Adipocyte (in vitro differentiated cells): ENCODE data around the gene GLI1.
"Not testable (repeated sequence)": the region's sequence is repeated elsewhere in the genome, so short reads cannot be mapped to it uniquely, and the experiment has no call there.

ENCODE experiments used
- DNase-seq: peaks from one replicate; pipeline ENCODE4 v3.0.0-alpha.2; 2015; ENCODE audit warnings: low read depth
- H3K27me3 ChIP-seq: replicated peaks from 2 replicates; pipeline ENCODE4 v1.7.0; 2013; ENCODE audit warnings: mild to moderate bottlenecking, low read length, moderate library complexity; ENCODE audit not compliant: control insufficient read depth, insufficient read depth
- H3K36me3 ChIP-seq: 2 replicates; pipeline ENCODE4 v1.7.0; 2013; ENCODE audit warnings: low read length, mild to moderate bottlenecking, moderate library complexity; ENCODE audit not compliant: control insufficient read depth, insufficient read depth, severe bottlenecking
- H3K4me1 ChIP-seq: 2 replicates; pipeline ENCODE4 v1.7.0; 2013; ENCODE audit warnings: mild to moderate bottlenecking, low read length, moderate library complexity; ENCODE audit not compliant: control insufficient read depth, insufficient read depth
- H3K4me3 ChIP-seq: 2 replicates; pipeline ENCODE4 v1.7.0; 2013; ENCODE audit warnings: mild to moderate bottlenecking, low read length, moderate library complexity
- H3K9ac ChIP-seq: 2 replicates; pipeline ENCODE4 v1.7.0; 2013; ENCODE audit warnings: mild to moderate bottlenecking, low read length, moderate library complexity
- H3K9me3 ChIP-seq: 2 replicates; pipeline ENCODE4 v1.7.0; 2013; ENCODE audit warnings: mild to moderate bottlenecking, low read length, moderate library complexity; ENCODE audit not compliant: control insufficient read depth

The GLI1 gene

GRCh38 chr12:57512665-57513064 is 53.1 kb downstream of the GLI1 start:
- Histone ChIP-seq H3K36me3 (peaks cover 85% of the 10 kb centered on the region), H3K27me3 (no peaks in the 10 kb centered on the region), H3K9ac (no peak overlapping the region), H3K4me1 (peaks cover 7% of the 10 kb centered on the region), H3K9me3 (no peaks in the 10 kb centered on the region), H3K4me3 (no peak overlapping the region)
- DNase-seq = no peak

DNA sequence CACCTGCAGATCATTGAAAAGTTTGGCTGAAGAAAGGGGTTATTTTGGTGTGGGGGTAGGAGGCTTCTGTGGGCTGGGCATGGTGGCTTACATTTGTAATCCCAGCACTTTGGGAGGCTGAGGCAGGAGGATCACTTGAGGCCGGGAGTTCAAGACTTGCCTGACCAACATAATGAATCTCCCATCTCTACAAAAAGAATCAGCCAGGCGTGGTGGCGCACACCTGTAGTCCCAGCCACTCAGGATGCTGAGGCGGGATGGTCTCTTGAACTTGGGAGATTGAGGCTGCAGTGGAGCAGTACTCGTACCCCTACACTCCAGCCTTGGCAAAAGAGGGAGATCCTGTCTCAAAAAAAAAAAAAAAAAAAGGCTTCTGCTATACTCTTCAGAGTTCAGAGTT is 53.7 kb downstream of the GLI1 start:
- Histone ChIP-seq H3K36me3 (peaks cover 91% of the 10 kb centered on the region), H3K4me1 (peaks cover 13% of the 10 kb centered on the region)

DNA sequence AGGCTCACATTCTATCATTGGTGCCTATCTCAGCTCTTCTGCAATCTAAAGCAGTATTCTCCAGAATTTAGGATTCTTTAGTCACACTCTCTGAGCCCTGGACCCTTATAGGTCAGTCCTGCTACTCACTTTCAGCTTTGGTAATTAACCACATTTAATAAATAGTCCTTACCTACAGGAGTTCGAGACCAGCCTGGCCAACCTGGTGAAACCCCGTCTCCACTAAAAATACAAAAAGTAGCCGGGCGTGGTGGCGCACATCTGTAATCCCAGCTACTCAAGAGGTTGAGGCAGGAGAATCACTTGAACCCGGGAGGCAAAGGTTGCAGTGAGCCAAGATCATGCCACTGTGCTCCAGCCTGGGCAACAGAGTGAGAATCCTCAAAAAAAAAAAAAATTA is 54.1 kb downstream of the GLI1 start:
- H3K27me3 ChIP-seq, H3K4me3 ChIP-seq, H3K9ac ChIP-seq, H3K9me3 ChIP-seq, DNase-seq: not testable (repeated sequence)
- Histone ChIP-seq H3K36me3 (peaks cover 90% of the 10 kb centered on the region), H3K4me1 (peaks cover 16% of the 10 kb centered on the region)

More for the DNA sequence above, 53.7 kb downstream of the GLI1 start:
- no peak for DNase-seq
- no peak overlapping the region for H3K4me3 ChIP-seq
- no peak overlapping the region for H3K9ac ChIP-seq
- H3K9me3 ChIP-seq = no peaks in the 10 kb centered on the region
- no peaks in the 10 kb centered on the region for H3K27me3 ChIP-seq

GRCh38 chr12:57514246-57514645 is 54.7 kb downstream of the GLI1 start:
- not testable (repeated sequence) for H3K9ac ChIP-seq, H3K9me3 ChIP-seq, DNase-seq, H3K4me3 ChIP-seq, H3K27me3 ChIP-seq
- Histone ChIP-seq H3K4me1 (peaks cover 16% of the 10 kb centered on the region), H3K36me3 (peaks cover 90% of the 10 kb centered on the region)

- DNase-seq = no peak
- peaks cover 85% of the 10 kb centered on the region for H3K36me3 ChIP-seq
These were observed 55.3 kb downstream of the GLI1 start for GRCh38 chr12:57514720-57515407.

GRCh38 chr12:57515408-57515933 is 55.9 kb downstream of the GLI1 start:
- Histone ChIP-seq H3K9me3 (no peaks in the 10 kb centered on the region), H3K27me3 (no peaks in the 10 kb centered on the region), H3K9ac (no peak overlapping the region), H3K4me3 (no peak overlapping the region), H3K4me1 (peaks cover 16% of the 10 kb centered on the region), H3K36me3 (peaks cover 82% of the 10 kb centered on the region)
- no peak for DNase-seq

More at GRCh38 chr12:57514720-57515407, 55.3 kb downstream of the GLI1 start:
- H3K27me3 ChIP-seq = no peaks in the 10 kb centered on the region
- no peak overlapping the region for H3K4me3 ChIP-seq
- no peaks in the 10 kb centered on the region for H3K9me3 ChIP-seq
- H3K9ac ChIP-seq = no peak overlapping the region
- peaks cover 16% of the 10 kb centered on the region for H3K4me1 ChIP-seq

- H3K4me3 ChIP-seq = no peak overlapping the region
- H3K36me3 ChIP-seq = peaks cover 78% of the 10 kb centered on the region
- no peak for DNase-seq
- no peaks in the 10 kb centered on the region for H3K9me3 ChIP-seq
- no peaks in the 10 kb centered on the region for H3K27me3 ChIP-seq
- peaks cover 19% of the 10 kb centered on the region for H3K4me1 ChIP-seq
- peak overlapping the region; percentile 7 for H3K9ac ChIP-seq
These were observed 56.5 kb downstream of the GLI1 start for GRCh38 chr12:57515934-57516541.

DNA sequence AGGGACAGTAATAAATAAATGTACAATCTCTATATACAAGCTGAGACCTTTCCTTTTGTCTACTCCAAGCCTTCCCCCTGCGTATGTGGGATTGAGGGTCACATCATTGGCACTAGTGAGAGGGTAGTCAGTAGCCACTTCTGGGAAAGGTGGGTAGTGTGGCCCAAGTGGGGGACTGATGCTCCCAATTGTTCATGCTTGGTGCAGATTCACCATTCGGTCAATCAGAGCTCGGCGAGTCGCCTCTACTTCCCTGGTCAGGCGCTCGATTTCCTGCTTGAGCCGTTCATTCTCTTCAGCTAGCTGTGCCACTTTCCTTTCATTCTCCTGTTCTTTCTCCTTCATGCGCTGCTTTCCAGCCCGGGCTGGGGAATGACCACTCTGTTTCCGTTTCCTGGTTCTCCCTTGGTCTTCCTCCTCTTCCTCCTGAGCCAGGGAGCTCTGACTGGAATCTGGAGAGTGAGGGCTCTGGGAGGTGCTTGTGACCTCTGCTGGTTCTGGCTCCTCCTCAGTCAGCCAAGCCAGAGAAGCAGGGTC is 57.1 kb downstream of the GLI1 start:
- no peaks in the 10 kb centered on the region for H3K27me3 ChIP-seq
- DNase-seq = no peak
- peak overlapping the region; percentile 7 for H3K9ac ChIP-seq
- H3K36me3 ChIP-seq = peaks cover 72% of the 10 kb centered on the region
- H3K4me3 ChIP-seq = peak overlapping the region; percentile 99
- no peaks in the 10 kb centered on the region for H3K9me3 ChIP-seq
- peaks cover 25% of the 10 kb centered on the region for H3K4me1 ChIP-seq

DNA sequence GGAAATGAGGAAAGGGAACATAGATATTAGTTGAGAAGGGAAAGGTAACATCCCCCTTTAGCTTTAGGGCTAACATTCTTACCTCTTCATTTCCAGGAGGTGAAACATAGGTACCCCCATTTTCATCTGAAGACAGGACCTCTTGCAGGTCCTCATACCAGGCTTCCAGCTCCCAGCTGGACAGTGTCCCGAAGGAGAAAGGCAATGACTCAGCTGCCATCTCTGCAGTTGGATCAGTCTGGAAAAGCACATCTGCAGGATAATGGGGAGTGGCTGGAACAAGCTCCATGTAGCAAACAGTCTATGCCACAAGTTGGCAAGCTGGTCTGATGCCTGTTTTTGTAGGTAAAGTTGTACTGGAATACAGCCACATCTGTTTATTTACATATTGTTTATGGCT is 57.6 kb downstream of the GLI1 start:
- Histone ChIP-seq H3K36me3 (peaks cover 67% of the 10 kb centered on the region), H3K9ac (peak overlapping the region; percentile 100), H3K4me1 (peaks cover 30% of the 10 kb centered on the region), H3K27me3 (no peaks in the 10 kb centered on the region), H3K9me3 (no peaks in the 10 kb centered on the region), H3K4me3 (peak overlapping the region; percentile 99)
- peak; percentile 48 for DNase-seq

DNA sequence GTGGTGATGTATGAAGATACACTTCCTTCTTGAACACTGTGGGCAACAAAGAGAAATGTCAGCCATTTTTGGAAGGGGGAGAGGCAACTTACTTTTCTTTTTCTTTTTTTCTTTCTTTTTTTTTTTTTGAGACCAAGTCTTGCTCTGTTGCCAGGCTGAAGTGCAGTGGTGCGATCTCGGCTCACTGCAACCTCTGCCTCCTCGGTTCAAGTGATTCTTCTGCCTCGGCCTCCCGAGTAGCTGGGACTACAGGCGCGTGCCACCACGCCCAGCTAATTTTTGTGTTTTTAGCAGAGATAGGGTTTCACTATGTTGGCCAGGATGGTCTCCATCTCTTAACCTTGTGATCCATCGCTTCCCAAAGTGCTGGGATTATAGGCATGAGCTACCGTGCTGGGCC is 58.1 kb downstream of the GLI1 start:
- H3K36me3 ChIP-seq = peaks cover 61% of the 10 kb centered on the region
- H3K4me3 ChIP-seq = peak overlapping the region; percentile 99
- peak overlapping the region; percentile 100 for H3K9ac ChIP-seq
- peaks cover 31% of the 10 kb centered on the region for H3K4me1 ChIP-seq
- not testable (repeated sequence) for H3K9me3 ChIP-seq, H3K27me3 ChIP-seq, DNase-seq

DNA sequence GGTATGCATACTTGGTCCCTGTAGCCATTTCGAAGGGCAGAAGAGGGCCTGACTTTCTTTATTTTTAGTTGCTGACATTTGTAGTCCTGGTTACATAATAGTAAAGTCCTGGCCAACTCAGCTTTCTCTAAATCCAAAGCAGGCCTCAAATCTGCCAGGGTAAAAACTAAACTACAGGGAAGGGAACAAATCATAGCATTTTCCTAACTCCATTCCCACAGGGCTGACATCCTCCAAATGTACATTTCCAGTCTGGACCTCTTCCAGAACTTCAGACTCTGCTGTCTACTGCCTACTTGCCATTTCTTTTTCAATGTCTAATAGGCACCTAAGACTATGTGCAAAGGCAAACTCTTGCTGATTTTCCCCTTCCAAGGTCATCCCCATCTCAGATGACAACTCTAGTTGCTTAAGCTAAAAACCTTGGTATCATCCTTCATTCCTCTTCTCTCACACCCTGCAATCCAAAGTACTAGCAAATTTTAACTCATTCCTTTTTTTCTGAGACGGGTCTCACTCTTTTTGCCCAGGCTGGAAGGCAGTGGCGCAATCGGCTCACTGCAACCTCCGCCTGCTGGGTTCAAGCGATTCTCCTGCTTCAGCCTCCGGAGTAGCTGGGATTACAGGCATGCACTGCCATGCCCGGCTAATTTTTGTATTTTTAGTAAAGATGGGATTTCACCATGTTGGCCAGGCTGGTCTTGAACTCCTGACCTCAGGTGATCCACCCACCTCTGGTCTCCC is 58.8 kb downstream of the GLI1 start:
- Histone ChIP-seq H3K4me3 (peak overlapping the region; percentile 99), H3K36me3 (peaks cover 55% of the 10 kb centered on the region)

More for the DNA sequence above, 58.8 kb downstream of the GLI1 start:
- H3K4me1 ChIP-seq = peaks cover 32% of the 10 kb centered on the region
- no peaks in the 10 kb centered on the region for H3K9me3 ChIP-seq
- peak overlapping the region; percentile 100 for H3K9ac ChIP-seq
- H3K27me3 ChIP-seq = no peaks in the 10 kb centered on the region
- DNase-seq = peak; percentile 42
